Measurements from ENCODE around the gene NFU1. TPM values are rescaled to one million over a fixed set of nuclear protein-coding genes. Genes with fewer than 3 reads are reported as not detected.

Gene NFU1
- total RNA-seq, 1 donor from 2014 or later, result 25.4 TPM

DNA sequence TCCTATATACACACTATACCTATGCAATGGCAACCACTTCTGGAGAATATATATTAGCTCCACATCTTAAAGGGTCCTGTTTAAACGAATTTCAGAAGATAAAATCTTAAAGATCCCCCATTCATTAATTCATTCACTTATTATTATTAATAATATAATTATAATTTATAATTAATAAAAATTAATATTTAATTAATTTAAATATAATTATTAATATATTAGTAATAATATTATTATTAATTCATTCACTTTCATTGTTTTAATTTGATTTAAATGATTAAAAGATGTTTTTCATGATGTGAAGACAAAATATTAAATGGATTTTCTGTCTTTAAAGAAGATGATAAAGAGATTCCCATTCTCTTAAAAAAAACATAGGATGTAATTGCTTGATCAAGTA lies 21.1 kb downstream of the NFU1 start:
- no peaks in the 10 kb centered on the region for H3K36me3 ChIP-seq (ENCODE audit: control insufficient read depth, insufficient read depth, low read length)

DNA sequence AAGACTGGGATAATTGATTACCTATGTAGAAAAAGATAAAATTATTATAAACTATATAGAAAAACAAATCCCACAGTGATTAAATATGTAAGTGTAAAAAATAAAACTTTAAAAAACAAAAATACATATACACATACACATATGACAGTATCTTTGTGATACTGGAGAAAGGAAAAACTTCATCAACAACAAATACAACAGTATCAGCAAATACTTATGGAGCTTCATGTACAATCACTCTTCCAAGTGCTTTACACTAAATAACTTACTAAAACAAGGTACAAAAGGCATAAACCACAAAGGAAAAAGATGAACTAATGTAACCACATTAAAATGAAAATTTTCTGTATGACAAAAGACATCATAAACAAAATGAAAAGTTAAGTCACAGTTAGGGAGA lies 26.1 kb downstream of the NFU1 start:
- DNase-seq (ENCODE audit: low read depth), result no peak
- TF ChIP-seq, protein P1, sequence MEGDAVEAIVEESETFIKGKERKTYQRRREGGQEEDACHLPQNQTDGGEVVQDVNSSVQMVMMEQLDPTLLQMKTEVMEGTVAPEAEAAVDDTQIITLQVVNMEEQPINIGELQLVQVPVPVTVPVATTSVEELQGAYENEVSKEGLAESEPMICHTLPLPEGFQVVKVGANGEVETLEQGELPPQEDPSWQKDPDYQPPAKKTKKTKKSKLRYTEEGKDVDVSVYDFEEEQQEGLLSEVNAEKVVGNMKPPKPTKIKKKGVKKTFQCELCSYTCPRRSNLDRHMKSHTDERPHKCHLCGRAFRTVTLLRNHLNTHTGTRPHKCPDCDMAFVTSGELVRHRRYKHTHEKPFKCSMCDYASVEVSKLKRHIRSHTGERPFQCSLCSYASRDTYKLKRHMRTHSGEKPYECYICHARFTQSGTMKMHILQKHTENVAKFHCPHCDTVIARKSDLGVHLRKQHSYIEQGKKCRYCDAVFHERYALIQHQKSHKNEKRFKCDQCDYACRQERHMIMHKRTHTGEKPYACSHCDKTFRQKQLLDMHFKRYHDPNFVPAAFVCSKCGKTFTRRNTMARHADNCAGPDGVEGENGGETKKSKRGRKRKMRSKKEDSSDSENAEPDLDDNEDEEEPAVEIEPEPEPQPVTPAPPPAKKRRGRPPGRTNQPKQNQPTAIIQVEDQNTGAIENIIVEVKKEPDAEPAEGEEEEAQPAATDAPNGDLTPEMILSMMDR (IDR thresholded peaks at IDR 0.05; ENCODE audit: insufficient read depth, low read length, poor library complexity, severe bottlenecking), result no peak
- Histone ChIP-seq H3K4me3 (ENCODE audit: low read depth, low read length) (no peak overlapping the region), H3K27me3 (ENCODE audit: control insufficient read depth, insufficient read depth, low read length) (no peaks in the 10 kb centered on the region), H3K36me3 (ENCODE audit: control insufficient read depth, insufficient read depth, low read length) (no peaks in the 10 kb centered on the region)

More for the DNA sequence above, 21.1 kb downstream of the NFU1 start:
- H3K27me3 ChIP-seq (ENCODE audit: control insufficient read depth, insufficient read depth, low read length), result no peaks in the 10 kb centered on the region
- no peak for DNase-seq (ENCODE audit: low read depth)
- TF ChIP-seq, protein P1 (IDR thresholded peaks at IDR 0.05; ENCODE audit: insufficient read depth, low read length, poor library complexity, severe bottlenecking), result no peak
- H3K4me3 ChIP-seq (ENCODE audit: low read depth, low read length), result no peak overlapping the region

DNA sequence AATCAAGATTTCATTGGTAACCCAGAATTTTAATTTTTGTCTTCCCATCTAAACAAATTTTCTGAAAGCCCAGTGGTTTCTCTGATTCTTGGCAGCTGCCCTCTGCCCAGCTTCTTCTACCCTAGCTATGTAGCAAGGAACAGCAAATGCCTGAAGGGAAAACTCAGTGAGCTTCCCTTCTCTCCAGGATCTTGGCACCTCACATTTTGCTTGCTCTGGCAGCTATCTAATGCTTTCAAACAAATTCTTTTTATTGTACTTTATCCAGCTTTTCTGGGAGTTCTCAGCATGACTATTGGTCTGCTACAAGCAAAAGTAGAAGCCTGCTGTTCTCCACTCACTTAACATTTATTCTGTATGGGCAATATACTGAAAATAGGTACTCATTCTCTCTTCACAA lies 31.9 kb downstream of the NFU1 start:
- no peak overlapping the region for H3K4me3 ChIP-seq (ENCODE audit: low read depth, low read length)
- TF ChIP-seq, protein P1 (IDR thresholded peaks at IDR 0.05; ENCODE audit: insufficient read depth, low read length, poor library complexity, severe bottlenecking), result no peak
- no peaks in the 10 kb centered on the region for H3K36me3 ChIP-seq (ENCODE audit: control insufficient read depth, insufficient read depth, low read length)
- no peaks in the 10 kb centered on the region for H3K27me3 ChIP-seq (ENCODE audit: control insufficient read depth, insufficient read depth, low read length)
- DNase-seq (ENCODE audit: low read depth), result no peak

DNA sequence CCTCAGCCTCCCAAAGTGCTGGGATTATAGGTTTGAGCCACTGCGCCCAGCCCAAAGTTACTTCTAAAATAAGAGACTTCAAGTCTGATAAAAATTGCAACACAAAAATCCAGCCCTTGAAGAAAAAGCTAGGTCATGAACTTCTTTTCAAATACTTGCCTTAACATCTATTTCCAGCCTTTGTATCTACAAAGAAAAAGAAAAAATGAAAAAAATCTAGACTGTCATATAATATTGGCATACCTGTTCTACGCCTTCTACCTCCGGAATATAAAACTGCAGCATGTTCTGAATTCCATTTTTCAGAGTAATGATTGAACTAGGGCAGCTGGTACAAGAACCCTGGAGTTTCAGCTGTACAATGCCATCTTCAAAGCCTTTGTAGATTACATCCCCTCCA lies 37.1 kb downstream of the NFU1 start:
- DNase-seq (ENCODE audit: low read depth), result no peak
- H3K27me3 ChIP-seq (ENCODE audit: control insufficient read depth, insufficient read depth, low read length), result no peaks in the 10 kb centered on the region
- H3K36me3 ChIP-seq (ENCODE audit: control insufficient read depth, insufficient read depth, low read length), result peaks cover 1% of the 10 kb centered on the region
- H3K4me3 ChIP-seq (ENCODE audit: low read depth, low read length), result no peak overlapping the region
- TF ChIP-seq, protein P1 (IDR thresholded peaks at IDR 0.05; ENCODE audit: insufficient read depth, low read length, poor library complexity, severe bottlenecking), result no peak

DNA sequence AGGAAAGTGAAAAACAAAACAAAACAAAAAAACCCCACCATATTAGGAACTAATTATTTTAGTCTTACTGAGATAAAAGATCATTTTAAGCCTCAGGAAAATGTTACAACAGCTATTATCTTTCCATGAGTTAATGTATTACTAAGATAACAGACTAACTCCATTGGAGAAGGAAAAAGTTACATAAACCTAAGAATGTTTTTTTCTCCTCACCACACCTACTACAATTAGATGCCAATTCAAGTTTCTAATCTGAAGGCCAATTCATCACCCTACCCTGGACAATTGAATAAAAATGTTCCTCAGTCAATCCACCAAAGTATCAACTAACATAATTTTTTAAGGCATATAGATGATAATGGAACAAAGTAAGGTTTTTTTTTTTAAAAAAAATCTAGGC lies 40.0 kb downstream of the NFU1 start:
- TF ChIP-seq, protein P1 (IDR thresholded peaks at IDR 0.05; ENCODE audit: insufficient read depth, low read length, poor library complexity, severe bottlenecking), result no peak
- H3K36me3 ChIP-seq (ENCODE audit: control insufficient read depth, insufficient read depth, low read length), result peaks cover 1% of the 10 kb centered on the region
- H3K4me3 ChIP-seq (ENCODE audit: low read depth, low read length), result no peak overlapping the region
- no peak for DNase-seq (ENCODE audit: low read depth)
- no peaks in the 10 kb centered on the region for H3K27me3 ChIP-seq (ENCODE audit: control insufficient read depth, insufficient read depth, low read length)

DNA sequence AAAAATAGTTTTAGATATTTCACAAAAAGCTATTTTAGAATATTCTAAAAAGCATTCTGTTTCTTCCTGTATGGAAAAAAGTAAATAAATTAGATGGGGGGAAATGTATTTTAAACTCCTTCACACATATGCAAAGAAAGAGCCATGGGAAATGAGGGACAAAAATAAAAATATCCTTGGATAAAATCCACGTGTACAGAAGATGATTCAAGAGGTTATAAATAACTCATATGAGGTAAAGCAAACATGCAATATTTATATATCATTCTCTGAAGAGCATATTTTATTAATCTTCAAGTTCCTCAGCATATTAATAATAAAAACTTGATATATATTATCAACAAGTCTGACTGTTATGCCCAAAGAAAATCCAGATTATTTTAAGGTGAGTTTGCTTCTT lies 41.4 kb downstream of the NFU1 start:
- H3K27me3 ChIP-seq (ENCODE audit: control insufficient read depth, insufficient read depth, low read length), result no peaks in the 10 kb centered on the region
- no peak for DNase-seq (ENCODE audit: low read depth)
- H3K4me3 ChIP-seq (ENCODE audit: low read depth, low read length), result no peak overlapping the region
- peaks cover 1% of the 10 kb centered on the region for H3K36me3 ChIP-seq (ENCODE audit: control insufficient read depth, insufficient read depth, low read length)
- TF ChIP-seq, protein P1 (IDR thresholded peaks at IDR 0.05; ENCODE audit: insufficient read depth, low read length, poor library complexity, severe bottlenecking), result no peak
